HUES64 (cell line): ENCODE results near the gene LDB2.

Experiments
- H3K27ac ChIP-seq: 2 replicates; pipeline ENCODE4 v1.7.0; 2013; ENCODE audit warnings: low read depth, low read length, inconsistent platforms
- H3K27me3 ChIP-seq: 2 replicates; pipeline ENCODE4 v1.6.1; 2013; ENCODE audit warnings: mild to moderate bottlenecking, low read length; ENCODE audit not compliant: insufficient read depth
- H3K36me3 ChIP-seq: 2 replicates; pipeline ENCODE4 v1.6.1; 2013; ENCODE audit warnings: mild to moderate bottlenecking, low read length; ENCODE audit not compliant: insufficient read depth
- H3K4me1 ChIP-seq: 2 replicates; pipeline ENCODE4 v1.6.1; 2013; ENCODE audit warnings: mild to moderate bottlenecking, low read length, moderate library complexity; ENCODE audit not compliant: insufficient read depth
- H3K4me3 ChIP-seq: 2 replicates; pipeline ENCODE4 v1.5.1; 2013; ENCODE audit warnings: mild to moderate bottlenecking, low read length, moderate library complexity
- H3K9ac ChIP-seq: 2 replicates; pipeline ENCODE4 v1.6.1; 2013; ENCODE audit warnings: mild to moderate bottlenecking, low read depth, low read length
- H3K9me3 ChIP-seq: 2 replicates; pipeline ENCODE4 v1.6.1; 2013; ENCODE audit warnings: low read depth, low read length; ENCODE audit not compliant: insufficient read depth
- WGBS: fragments of 150-250, 120-280 bp; methylation state at CpG from one replicate; pipeline ENCODE4 v1.1.7; 2013; ENCODE audit warnings: missing lambda C conversion rate; 5-methylcytosine and 5-hydroxymethylcytosine counted together

LDB2 gene

DNA sequence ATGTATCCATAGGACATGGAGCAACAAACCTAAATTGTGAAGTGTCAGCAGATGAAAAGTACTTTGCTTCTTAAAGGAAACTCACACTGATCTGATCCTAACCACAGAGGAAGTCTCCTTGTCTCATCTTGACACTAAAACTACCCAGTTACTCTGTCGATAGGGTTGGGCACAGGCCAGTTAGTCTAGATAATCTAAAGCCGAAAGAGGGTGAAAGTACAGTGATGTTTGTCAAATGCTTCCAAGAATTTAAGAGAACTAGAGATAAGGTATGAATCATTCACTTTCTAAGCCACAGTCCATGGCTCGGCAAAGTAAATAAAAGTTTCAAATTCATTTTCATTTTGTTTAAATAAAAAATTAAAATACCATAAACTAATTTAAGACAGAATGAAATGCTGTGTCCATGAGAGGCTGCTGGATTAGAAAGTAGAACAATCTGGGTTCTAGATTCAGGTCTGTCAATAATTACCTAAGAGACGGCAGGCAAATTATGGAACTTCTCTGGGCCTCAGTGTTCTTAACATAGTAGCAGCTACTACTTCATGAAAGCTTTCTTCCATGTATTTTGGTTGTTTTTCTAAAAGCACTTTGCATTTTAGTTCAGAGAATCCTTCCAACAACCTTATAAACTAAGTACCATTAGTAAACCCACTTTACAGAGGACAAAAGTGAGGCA is 176.7 kb downstream of the LDB2 start:
- Histone ChIP-seq H3K36me3 (no peaks in the 10 kb centered on the region), H3K9ac (no peak overlapping the region), H3K27ac (no peak overlapping the region), H3K4me3 (no peak overlapping the region), H3K4me1 (no peaks in the 10 kb centered on the region), H3K27me3 (no peaks in the 10 kb centered on the region), H3K9me3 (peaks cover 3% of the 10 kb centered on the region; the same call in 1 of the 2 replicates)
- 91% methylated on average over 3 of the region's 4 CpGs for WGBS

DNA sequence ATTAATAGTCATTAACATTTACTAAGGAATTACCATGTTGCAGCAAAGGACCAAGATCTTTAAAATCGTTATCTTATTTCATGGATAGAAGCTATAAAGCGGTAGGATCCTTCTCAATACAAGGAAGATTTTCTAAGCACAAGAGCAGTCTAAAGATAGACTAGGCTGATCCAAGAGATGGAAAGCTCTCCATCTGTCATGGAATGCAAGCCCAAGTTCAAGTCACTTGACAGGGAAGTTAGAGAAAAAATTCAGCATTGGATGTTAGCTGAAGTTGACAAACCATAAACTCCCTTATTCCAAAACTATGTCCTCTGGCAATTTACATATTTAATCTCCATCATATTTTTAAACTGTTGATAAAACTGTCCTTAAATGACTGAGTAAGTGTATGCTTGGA is 177.7 kb downstream of the LDB2 start:
- no peaks in the 10 kb centered on the region for H3K27me3 ChIP-seq
- H3K4me1 ChIP-seq = no peaks in the 10 kb centered on the region
- H3K36me3 ChIP-seq = no peaks in the 10 kb centered on the region
- H3K9me3 ChIP-seq = peaks cover 3% of the 10 kb centered on the region; the same call in 1 of the 2 replicates
- WGBS = 78% methylated on average over 2 of the region's 2 CpGs
- H3K27ac ChIP-seq = no peak overlapping the region
- H3K9ac ChIP-seq = no peak overlapping the region
- no peak overlapping the region for H3K4me3 ChIP-seq

DNA sequence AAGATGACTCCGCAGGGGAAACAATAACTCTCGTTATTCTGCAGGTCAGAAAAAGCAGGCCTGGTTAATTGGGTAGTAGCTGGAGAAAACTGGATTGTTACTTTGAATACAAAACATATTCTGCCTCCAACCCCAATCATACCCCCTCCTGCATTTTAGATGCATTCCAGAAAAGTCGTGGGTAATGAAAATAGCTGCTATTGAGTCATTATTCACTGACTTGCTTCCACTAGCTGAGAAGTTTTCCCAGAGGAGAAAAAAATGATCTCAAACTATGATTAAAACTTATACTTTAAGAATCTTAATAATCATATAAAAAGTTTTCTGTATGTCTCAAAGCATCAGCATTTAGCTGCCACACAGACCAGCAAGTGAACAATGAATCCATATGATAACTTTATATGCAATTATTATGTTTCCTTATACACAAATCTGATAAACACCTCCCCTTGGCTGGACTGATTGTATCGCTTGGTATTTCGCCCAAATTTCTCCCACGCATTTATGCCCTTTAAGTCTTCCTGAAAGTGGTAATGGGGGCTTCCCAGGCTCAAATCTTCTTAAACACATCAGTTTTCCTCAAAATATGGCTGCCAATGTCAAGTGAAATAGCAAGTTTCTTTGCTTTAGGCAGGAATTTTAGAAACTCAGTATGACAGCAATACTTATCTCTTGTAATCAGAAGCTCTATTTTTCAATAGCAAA is 181.0 kb downstream of the LDB2 start:
- WGBS = 93% methylated on average over 6 of the region's 6 CpGs
- no peaks in the 10 kb centered on the region for H3K9me3 ChIP-seq
- no peaks in the 10 kb centered on the region for H3K27me3 ChIP-seq
- no peak overlapping the region for H3K4me3 ChIP-seq
- H3K9ac ChIP-seq = no peak overlapping the region
- no peaks in the 10 kb centered on the region for H3K36me3 ChIP-seq
- H3K27ac ChIP-seq = no peak overlapping the region
- no peaks in the 10 kb centered on the region for H3K4me1 ChIP-seq

DNA sequence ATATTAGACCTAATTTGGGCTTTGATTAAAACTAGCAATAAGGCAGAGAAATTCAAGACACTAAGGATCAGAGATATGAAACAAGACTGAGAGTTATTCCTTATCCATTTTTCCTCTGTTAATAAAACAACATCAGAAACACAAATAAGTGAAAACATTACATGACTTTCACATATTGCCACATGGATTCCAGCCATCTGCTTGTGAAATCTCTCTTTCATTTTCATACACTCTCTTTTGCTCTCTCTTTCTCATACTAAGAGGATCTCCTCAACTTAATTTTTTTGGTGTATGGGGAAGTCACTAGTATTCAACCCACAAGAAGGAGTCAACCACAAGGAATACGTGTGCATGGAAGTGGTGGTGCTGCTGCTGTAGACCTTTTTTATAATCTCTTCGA is 183.0 kb downstream of the LDB2 start:
- Histone ChIP-seq H3K27me3 (no peaks in the 10 kb centered on the region), H3K9me3 (no peaks in the 10 kb centered on the region), H3K27ac (no peak overlapping the region), H3K4me3 (no peak overlapping the region), H3K9ac (no peak overlapping the region), H3K4me1 (no peaks in the 10 kb centered on the region), H3K36me3 (no peaks in the 10 kb centered on the region)
- WGBS = 96% methylated on average over 2 of the region's 2 CpGs

DNA sequence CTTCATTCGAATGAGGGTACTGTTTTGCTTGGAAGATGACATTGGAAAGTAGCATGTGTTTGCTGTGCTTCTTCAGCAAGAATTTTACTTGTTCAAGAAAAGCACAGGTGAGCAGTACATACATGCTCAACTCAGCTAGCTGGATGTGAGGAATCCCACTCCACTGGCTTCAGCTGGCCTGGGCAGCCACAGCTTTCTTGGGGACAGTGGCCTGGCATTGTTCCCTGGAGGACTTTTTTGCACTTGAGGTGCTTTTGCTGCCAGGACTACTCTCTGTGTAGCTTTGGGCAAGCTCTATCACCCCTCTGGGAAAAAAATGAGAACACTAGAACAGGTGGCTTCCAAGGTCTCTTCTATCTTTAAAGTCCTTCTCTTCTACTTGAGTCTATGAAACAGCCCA is 184.3 kb downstream of the LDB2 start:
- Histone ChIP-seq H3K4me3 (no peak overlapping the region), H3K27me3 (no peaks in the 10 kb centered on the region), H3K27ac (no peak overlapping the region), H3K9me3 (no peaks in the 10 kb centered on the region), H3K9ac (no peak overlapping the region), H3K36me3 (no peaks in the 10 kb centered on the region), H3K4me1 (no peaks in the 10 kb centered on the region)
- 80% methylated on average over 1 of the region's 1 CpG for WGBS

DNA sequence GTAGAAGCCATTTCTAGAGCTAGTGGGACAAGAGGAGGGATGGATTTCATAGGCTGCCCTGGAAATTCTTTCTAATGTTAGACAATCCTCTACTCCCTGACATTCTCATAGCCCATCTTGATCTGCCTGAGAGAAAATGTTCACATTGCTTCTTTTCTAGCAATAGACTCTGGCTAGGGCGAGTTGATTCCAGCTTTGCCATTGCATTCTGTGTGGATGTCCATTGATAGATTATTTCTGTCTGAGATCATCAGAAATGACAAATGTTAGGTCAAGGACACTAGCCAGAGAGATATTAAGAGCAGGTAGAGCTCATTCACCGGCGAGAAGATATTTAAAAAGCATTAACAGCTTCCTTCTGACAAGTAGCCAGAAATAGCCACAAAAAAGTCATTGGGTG is 184.7 kb downstream of the LDB2 start:
- Histone ChIP-seq H3K9ac (no peak overlapping the region), H3K27me3 (no peaks in the 10 kb centered on the region), H3K9me3 (no peaks in the 10 kb centered on the region), H3K27ac (no peak overlapping the region), H3K4me1 (no peaks in the 10 kb centered on the region), H3K36me3 (no peaks in the 10 kb centered on the region), H3K4me3 (no peak overlapping the region)
- 93% methylated on average over 3 of the region's 3 CpGs for WGBS

DNA sequence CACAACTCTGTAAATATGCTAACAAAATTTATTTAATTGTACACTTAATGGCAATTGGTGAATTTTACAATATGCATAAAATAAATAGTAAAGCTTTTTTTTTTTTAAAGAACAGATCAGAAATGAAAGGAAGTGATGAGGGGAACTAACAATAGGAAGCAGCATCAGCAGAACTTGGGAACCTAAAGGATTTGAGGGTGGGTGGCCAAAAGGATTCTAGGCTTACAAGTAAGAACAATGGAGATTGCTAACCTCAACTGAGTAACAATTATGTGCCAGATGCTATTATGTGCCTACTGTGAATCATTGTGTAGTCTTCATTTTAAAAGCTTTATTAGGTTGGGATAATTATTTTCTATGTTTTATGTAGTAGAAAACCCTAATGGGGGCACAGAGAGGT is 185.2 kb downstream of the LDB2 start:
- Histone ChIP-seq H3K9ac (no peak overlapping the region), H3K9me3 (no peaks in the 10 kb centered on the region), H3K4me3 (no peak overlapping the region), H3K36me3 (no peaks in the 10 kb centered on the region), H3K4me1 (no peaks in the 10 kb centered on the region), H3K27me3 (no peaks in the 10 kb centered on the region), H3K27ac (no peak overlapping the region)

DNA sequence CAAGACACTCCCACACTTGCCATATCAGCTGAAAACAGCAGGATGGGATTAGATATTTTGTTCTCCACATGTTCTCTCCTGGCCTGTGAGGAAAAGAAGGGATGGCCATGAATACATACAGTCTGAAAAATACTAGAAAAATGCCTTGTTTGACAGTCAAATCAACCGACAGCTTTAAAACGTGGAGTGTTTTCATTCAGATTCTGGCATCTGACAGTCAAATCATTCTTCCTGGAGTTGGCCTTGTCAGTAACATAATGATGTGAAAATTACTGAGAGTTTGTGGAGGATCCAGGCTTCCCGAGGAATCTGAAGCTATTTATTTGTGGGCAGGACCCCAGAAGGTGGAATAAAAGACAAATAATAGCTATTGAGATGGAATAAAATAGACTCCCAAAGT is 188.2 kb downstream of the LDB2 start:
- no peaks in the 10 kb centered on the region for H3K9me3 ChIP-seq
- no peaks in the 10 kb centered on the region for H3K4me1 ChIP-seq
- H3K27ac ChIP-seq = no peak overlapping the region
- 93% methylated on average over 3 of the region's 3 CpGs for WGBS
- no peak overlapping the region for H3K4me3 ChIP-seq
- no peaks in the 10 kb centered on the region for H3K27me3 ChIP-seq
- no peaks in the 10 kb centered on the region for H3K36me3 ChIP-seq
- no peak overlapping the region for H3K9ac ChIP-seq

DNA sequence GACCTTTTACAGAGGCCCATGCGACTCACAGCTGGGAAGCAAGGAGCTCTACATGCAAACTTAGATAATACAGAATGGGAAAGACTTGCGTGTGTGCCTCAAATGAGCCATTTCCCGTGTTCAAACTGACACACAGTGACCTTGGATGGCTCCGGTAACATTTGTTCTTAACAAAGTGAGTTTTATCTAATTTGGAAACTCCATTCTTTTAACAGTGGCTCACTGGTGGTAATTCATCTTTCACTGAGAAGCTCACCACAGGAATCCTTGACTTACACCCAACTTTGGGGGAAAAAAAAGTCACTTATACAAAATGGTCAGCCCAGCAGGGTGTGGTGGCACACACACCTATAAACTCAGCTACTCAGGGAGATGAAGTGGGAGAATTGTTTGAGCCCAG is 190.6 kb downstream of the LDB2 start:
- Histone ChIP-seq H3K4me3 (no peak overlapping the region), H3K9ac (no peak overlapping the region), H3K27ac (no peak overlapping the region), H3K4me1 (no peaks in the 10 kb centered on the region), H3K9me3 (no peaks in the 10 kb centered on the region), H3K27me3 (no peaks in the 10 kb centered on the region), H3K36me3 (no peaks in the 10 kb centered on the region)
- 94% methylated on average over 4 of the region's 4 CpGs for WGBS

DNA sequence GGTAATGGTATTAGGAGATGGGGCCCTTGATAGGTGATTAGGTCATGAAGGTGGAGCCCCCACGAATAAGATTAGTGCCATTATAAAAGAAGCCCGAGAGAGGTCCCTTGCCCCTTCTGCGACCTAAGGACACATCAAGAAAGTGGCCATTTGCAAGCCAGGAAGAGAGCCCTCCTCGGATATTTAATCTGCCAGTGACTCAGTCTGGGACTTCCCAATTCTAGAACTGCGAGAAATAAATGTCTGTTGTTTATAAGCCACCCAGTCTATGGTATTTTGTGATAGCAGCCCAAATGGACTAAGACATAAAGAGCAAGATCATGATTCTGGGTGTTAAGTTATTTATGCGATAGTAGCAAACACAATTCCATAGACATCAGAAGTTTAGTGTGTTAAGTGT is 192.2 kb downstream of the LDB2 start:
- 91% methylated on average over 6 of the region's 6 CpGs for WGBS

DNA sequence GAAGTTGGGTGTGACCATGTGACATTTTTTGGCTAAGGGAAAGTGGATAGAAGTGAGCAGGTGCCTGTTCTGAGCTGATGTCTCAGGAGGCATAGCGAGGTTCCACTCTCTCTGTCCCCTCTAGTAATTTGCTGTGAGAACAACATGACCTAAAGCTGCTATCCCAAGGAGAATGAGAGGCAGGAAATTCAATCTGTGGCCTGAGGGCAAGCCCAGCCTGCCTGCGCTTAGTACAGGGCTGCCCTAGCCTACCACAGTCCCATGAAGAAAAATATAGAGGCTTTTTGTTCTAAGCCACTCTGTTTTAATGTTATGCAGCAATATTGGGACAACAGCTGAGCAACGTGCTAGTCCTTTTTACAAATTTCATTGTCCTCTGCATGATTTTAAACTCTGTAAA is 193.1 kb downstream of the LDB2 start:
- H3K36me3 ChIP-seq = no peaks in the 10 kb centered on the region; the same call in 1 of the 2 replicates
- 86% methylated on average over 3 of the region's 3 CpGs for WGBS
- no peak overlapping the region for H3K9ac ChIP-seq
- H3K27ac ChIP-seq = no peak overlapping the region
- 0 out of 2 replicates have a peak, but pooled peaks cover 2% of the 10 kb centered on the region for H3K4me1 ChIP-seq
- no peaks in the 10 kb centered on the region for H3K27me3 ChIP-seq
- H3K9me3 ChIP-seq = no peaks in the 10 kb centered on the region
- H3K4me3 ChIP-seq = no peak overlapping the region

More for the DNA sequence above, 192.2 kb downstream of the LDB2 start:
- Histone ChIP-seq H3K27ac (no peak overlapping the region), H3K36me3 (no peaks in the 10 kb centered on the region; the same call in 1 of the 2 replicates), H3K9me3 (no peaks in the 10 kb centered on the region), H3K4me1 (no peaks in the 10 kb centered on the region), H3K4me3 (no peak overlapping the region), H3K27me3 (no peaks in the 10 kb centered on the region), H3K9ac (no peak overlapping the region)
